ENCODE results near the gene PTN.
"Not testable (repeated sequence)": the region's sequence is repeated elsewhere in the genome, so short reads cannot be mapped to it uniquely, and the experiment has no call there.

PTN gene

DNA sequence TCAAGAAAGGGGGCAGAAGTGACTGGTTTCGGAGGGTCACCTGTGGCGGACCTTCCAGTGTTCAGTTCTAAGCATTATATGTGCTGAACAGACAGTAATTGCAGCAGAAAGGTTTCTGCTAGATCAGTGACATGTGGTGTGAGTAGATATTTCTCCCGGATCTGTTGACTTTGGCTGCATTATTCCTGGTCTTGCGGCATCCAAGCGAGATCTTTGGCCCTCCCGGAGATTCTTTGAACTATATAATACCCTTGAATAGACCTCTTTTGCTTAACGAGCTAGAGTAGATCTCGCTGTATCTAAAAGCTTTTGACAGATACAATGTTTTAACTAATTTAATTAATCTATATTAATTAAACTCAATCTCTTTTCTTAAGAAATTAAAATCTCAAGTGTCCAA lies 99.8 kb downstream of the PTN start:
- Histone ChIP-seq H3K4me3 (ENCODE audit: low read depth, low read length) (no peak overlapping the region), H3K27me3 (no peaks in the 10 kb centered on the region), H3K36me3 (peaks cover 4% of the 10 kb centered on the region; the same call in 1 of the 2 replicates), H3K4me1 (no peaks in the 10 kb centered on the region), H3K9me3 (no peaks in the 10 kb centered on the region)
- DNase-seq = no peak
- TF ChIP-seq, protein P1, sequence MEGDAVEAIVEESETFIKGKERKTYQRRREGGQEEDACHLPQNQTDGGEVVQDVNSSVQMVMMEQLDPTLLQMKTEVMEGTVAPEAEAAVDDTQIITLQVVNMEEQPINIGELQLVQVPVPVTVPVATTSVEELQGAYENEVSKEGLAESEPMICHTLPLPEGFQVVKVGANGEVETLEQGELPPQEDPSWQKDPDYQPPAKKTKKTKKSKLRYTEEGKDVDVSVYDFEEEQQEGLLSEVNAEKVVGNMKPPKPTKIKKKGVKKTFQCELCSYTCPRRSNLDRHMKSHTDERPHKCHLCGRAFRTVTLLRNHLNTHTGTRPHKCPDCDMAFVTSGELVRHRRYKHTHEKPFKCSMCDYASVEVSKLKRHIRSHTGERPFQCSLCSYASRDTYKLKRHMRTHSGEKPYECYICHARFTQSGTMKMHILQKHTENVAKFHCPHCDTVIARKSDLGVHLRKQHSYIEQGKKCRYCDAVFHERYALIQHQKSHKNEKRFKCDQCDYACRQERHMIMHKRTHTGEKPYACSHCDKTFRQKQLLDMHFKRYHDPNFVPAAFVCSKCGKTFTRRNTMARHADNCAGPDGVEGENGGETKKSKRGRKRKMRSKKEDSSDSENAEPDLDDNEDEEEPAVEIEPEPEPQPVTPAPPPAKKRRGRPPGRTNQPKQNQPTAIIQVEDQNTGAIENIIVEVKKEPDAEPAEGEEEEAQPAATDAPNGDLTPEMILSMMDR (IDR thresholded peaks at IDR 0.05; ENCODE audit: low read depth, low read length) = no peak

DNA sequence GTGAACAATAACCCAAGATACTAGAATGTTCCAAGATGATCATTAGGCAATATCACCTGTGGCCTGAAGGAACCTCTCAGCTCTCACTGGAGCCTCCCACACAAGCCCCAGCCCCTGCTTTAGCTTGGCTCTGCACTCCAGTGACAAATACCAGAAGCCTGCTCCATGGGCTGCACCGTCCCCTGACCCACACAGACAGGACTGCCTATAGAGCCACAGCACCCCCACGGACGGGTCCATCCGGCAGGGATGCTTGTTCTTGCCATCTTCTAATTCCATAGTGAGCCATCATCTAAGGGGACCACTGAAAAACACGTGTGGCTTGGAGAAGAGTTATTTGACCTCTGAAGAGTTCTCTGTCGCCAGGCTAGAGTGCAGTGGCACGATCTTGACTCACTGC lies 100.9 kb downstream of the PTN start:
- no peaks in the 10 kb centered on the region for H3K9me3 ChIP-seq
- TF ChIP-seq, protein P1 (IDR thresholded peaks at IDR 0.05; ENCODE audit: low read depth, low read length) = no peak
- H3K27me3 ChIP-seq = no peaks in the 10 kb centered on the region
- no peak overlapping the region for H3K4me3 ChIP-seq (ENCODE audit: low read depth, low read length)
- H3K36me3 ChIP-seq = peaks cover 4% of the 10 kb centered on the region; the same call in 1 of the 2 replicates
- no peaks in the 10 kb centered on the region for H3K4me1 ChIP-seq
- no peak for DNase-seq

DNA sequence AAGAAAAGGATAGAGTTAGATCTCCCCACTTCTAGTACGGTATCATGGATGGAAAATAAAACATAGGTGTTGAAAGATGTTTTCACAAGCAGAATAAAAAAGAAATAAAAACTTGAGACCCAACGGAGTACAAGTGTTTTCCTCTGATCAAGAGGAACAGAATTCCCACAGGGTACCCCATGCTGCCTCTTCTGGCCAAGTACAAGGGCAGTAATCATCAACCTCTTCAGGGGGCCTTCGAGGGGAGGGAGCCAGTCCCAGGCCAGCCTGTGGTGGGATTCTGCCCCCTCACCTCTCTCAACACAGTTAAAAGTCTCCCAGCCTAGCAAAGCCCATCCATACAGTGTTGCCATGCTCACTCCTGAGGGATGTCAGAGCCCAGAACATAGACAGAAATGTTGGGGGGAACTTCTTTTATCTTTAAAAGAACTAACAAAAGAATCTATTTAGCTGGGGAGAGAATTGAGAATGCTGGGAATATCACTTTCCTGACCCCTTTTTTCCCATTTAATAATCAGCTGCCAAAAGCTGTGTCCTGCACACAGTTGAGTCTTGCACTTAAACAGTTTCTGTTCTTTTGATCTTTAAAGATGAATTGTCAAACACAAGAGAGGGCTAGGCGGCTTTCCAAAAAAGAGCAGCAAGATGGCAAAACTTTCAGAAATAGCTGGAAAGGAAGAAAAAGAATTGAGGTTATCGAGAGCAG lies 101.7 kb downstream of the PTN start:
- no peaks in the 10 kb centered on the region for H3K4me1 ChIP-seq
- no peaks in the 10 kb centered on the region for H3K27me3 ChIP-seq
- H3K36me3 ChIP-seq = peaks cover 4% of the 10 kb centered on the region; the same call in 1 of the 2 replicates
- TF ChIP-seq, protein P1 (IDR thresholded peaks at IDR 0.05; ENCODE audit: low read depth, low read length) = no peak
- no peaks in the 10 kb centered on the region for H3K9me3 ChIP-seq
- no peak for DNase-seq
- H3K4me3 ChIP-seq (ENCODE audit: low read depth, low read length) = no peak overlapping the region

DNA sequence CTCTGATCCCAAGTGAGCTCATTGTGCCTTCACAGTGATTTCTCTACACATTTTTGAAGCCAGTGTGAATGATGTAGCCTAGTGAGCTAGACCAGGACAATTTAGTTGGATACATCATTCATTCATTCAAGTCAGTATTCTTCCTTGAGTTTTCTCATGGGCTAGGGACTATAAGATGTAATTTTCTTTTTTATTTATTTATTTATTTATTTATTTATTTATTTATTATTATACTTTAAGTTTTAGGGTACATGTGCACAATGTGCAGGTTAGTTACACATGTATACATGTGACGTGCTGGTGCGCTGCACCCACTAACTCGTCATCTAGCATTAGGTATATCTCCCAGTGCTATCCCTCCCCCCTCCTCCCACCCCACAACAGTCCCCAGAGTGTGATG lies 104.3 kb downstream of the PTN start:
- not testable (repeated sequence) for DNase-seq; H3K4me3 ChIP-seq (ENCODE audit: low read depth, low read length); H3K9me3 ChIP-seq; H3K27me3 ChIP-seq; H3K36me3 ChIP-seq; H3K4me1 ChIP-seq

DNA sequence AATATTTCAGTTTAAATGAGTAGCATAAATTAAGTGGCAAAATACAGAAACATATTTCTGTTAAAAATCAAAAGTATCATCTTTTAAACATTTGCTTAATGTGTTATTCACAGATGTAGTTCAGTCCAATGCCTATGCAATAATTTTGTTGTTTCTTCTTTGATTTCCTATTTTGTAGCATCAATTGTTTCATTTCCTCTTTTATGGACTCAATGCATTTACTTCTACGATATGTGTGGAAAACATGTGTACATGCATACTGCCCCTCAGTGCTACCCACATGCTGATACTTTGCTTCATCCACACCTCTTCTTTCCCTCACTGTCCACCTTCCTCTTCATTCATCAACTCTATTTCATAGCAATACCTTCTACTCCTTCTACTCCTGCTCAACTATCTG lies 108.1 kb downstream of the PTN start:
- H3K27me3 ChIP-seq = no peaks in the 10 kb centered on the region
- no peak for DNase-seq
- TF ChIP-seq, protein P1 (IDR thresholded peaks at IDR 0.05; ENCODE audit: low read depth, low read length) = no peak
- H3K4me3 ChIP-seq (ENCODE audit: low read depth, low read length) = no peak overlapping the region
- no peaks in the 10 kb centered on the region for H3K9me3 ChIP-seq
- H3K4me1 ChIP-seq = no peaks in the 10 kb centered on the region
- H3K36me3 ChIP-seq = no peaks in the 10 kb centered on the region

DNA sequence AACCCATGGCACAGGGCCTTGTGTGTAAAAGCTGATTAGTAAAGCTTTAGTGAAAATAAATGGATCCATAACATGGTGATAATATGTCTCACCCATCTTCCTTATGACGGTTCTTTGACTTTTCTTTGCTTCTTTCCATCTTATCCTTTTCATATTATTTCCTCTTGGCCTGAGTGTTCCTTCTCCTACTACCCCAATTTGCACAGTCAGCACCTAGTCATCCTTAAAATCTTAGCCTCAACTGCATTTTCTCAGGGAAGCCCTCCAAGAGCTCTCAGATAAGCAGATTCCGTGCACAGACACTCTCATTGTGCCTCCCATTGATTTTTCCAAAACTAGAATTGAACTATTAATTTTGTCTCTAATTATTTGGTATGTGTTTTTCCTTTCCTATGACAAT lies 112.4 kb downstream of the PTN start:
- Histone ChIP-seq H3K9me3 (no peaks in the 10 kb centered on the region), H3K4me3 (ENCODE audit: low read depth, low read length) (no peak overlapping the region), H3K36me3 (no peaks in the 10 kb centered on the region), H3K4me1 (no peaks in the 10 kb centered on the region), H3K27me3 (no peaks in the 10 kb centered on the region)
- TF ChIP-seq, protein P1 (IDR thresholded peaks at IDR 0.05; ENCODE audit: low read depth, low read length) = no peak
- DNase-seq = no peak
